ENCODE data around the gene TMOD2. TPM values are rescaled to one million over a fixed set of nuclear protein-coding genes. Genes with fewer than 3 reads are reported as not detected.

TMOD2 gene
- total and polyA plus RNA-seq, 2 experiments from 2014 or later = 3.0 to 5.9 TPM

- TF ChIP-seq ETS1 (IDR thresholded peaks at IDR 0.05) (no peak), EZH2phosphoT487 (IDR thresholded peaks at IDR 0.05; ENCODE audit: unreplicated experiment) (no peak)
Measured at GRCh38 chr15:51799282-51800252, 48.2 kb downstream of the TMOD2 start (continued).

- Mint-ChIP-seq H3K9me3 (no peaks in the 10 kb centered on the region), H3K4me3 (no peak overlapping the region), H3K36me3 (ENCODE audit: low read depth) (no peaks in the 10 kb centered on the region), H3K27me3 (ENCODE audit: insufficient read depth, low read depth, poor library complexity) (peaks cover 4% of the 10 kb centered on the region), H3K27ac (no peak overlapping the region), H3K4me1 (no peaks in the 10 kb centered on the region; the same call in 2 of the 3 replicates)
- H3K4me3 ChIP-seq = no peak overlapping the region
- no peak for TF ChIP-seq REST (IDR thresholded peaks at IDR 0.05; ENCODE audit: unreplicated experiment)
- TF ChIP-seq CTCF (conservative IDR thresholded peaks at IDR 0.05; ENCODE audit: low read depth in 2 of 2) = peak; percentile 68 to 88
- H3K9me2 ChIP-seq (ENCODE audit: insufficient read depth) = no peaks in the 10 kb centered on the region
- H3K4me1 ChIP-seq (ENCODE audit: insufficient read depth) = no peaks in the 10 kb centered on the region
- H3K4me2 ChIP-seq = no peak overlapping the region
- H3K36me3 ChIP-seq (ENCODE audit: insufficient read depth) = 0 out of 2 replicates have a peak, but pooled peaks cover 7% of the 10 kb centered on the region
- H2AFZ ChIP-seq = no peak overlapping the region
- no peaks in the 10 kb centered on the region for H4K20me1 ChIP-seq (replicated peaks; ENCODE audit: insufficient read depth)
- H3F3A ChIP-seq (replicated peaks; ENCODE audit: low read depth) = no peaks in the 10 kb centered on the region
- no peak overlapping the region for H3K27ac ChIP-seq (ENCODE audit: low read depth)
- ATAC-seq (peak; percentile 96), DNase-seq (ENCODE audit: low spot score) (peak; percentile 75)
- H3K27me3 ChIP-seq (ENCODE audit: insufficient read depth) = no peaks in the 10 kb centered on the region
- no peaks in the 10 kb centered on the region for H3K79me2 ChIP-seq (replicated peaks; ENCODE audit: insufficient read depth)
Measured at GRCh38 chr15:51801391-51801835, 50.0 kb downstream of the TMOD2 start.
